Endothelial cell of umbilical vein (primary cell): ENCODE results near the gene CPLX1. TPM values are rescaled to one million over a fixed set of nuclear protein-coding genes. Genes with fewer than 3 reads are reported as not detected.

Source experiments
- BruUV-seq: library from RNA; stranded (reverse); fragments of 400-500 nt; replicated peaks from 2 replicates; lab custom pipeline; 2021; lab: Mats Ljungman, UMichigan
- CTCF ChIA-PET: fragments of 300-600, 350-600 bp; sonication (Branson Sonifier 250); formaldehyde crosslinking; loops from one replicate; lab custom pipeline; 2021; ENCODE audit warnings: antibody characterized with exemption, inconsistent platforms; lab: Charles Lee
- POLR2A ChIA-PET: fragments of 300-600, 350-600 bp; sonication (Branson Sonifier 250); formaldehyde crosslinking; loops from one replicate; lab custom pipeline; 2021; ENCODE audit warnings: antibody characterized with exemption, inconsistent platforms; lab: Charles Lee
- DNase-seq: peaks from one replicate; pipeline ENCODE4 v3.0.0-alpha.2; 2011; ENCODE audit warnings: low read depth, low spot score
- FAIRE-seq: peaks from 2 replicates; lab custom pipeline; 2011; peaks lifted over from hg19 to GRCh38; lab: Jason Lieb, UNC
- H2AFZ ChIP-seq: 2 replicates; pipeline ENCODE4 v1.6.0; 2012; ENCODE audit warnings: low read depth, low read length, control low read depth, inconsistent platforms
- H3K27ac ChIP-seq: 2 replicates; pipeline ENCODE4 v1.5.1; 2011; ENCODE audit warnings: low read depth, mild to moderate bottlenecking, control low read depth, low read length, moderate library complexity; ENCODE audit not compliant: insufficient read depth
- H3K27me3 ChIP-seq, 2 experiments: 2 replicates each; pipeline versions ENCODE4 v1.6.0 to v1.6.1; 2011; ENCODE audit warnings: low read length in 2 of 2, mixed read lengths in 1 of 2; ENCODE audit not compliant: control insufficient read depth in 2 of 2, insufficient read depth in 2 of 2
- H3K36me3 ChIP-seq, 2 experiments: 2 replicates in 1 of 2; 3 replicates in 1 of 2; pipeline ENCODE4 v1.5.1; 2011; ENCODE audit warnings: low read length in 2 of 2, mild to moderate bottlenecking in 1 of 2, moderate library complexity in 1 of 2; ENCODE audit not compliant: control insufficient read depth in 2 of 2, insufficient read depth in 2 of 2; ENCODE audit errors: extremely low read depth in 1 of 2
- H3K4me1 ChIP-seq: 3 replicates; pipeline ENCODE4 v1.5.1; 2011; ENCODE audit warnings: mild to moderate bottlenecking, low read length; ENCODE audit not compliant: control insufficient read depth, insufficient read depth; ENCODE audit errors: extremely low read depth
- H3K4me2 ChIP-seq: 2 replicates; pipeline ENCODE4 v1.6.1; 2011; ENCODE audit warnings: low read length, control low read depth, mixed read lengths; ENCODE audit not compliant: insufficient read depth
- H3K4me3 ChIP-seq, 3 experiments: fragments of 200-600 bp in 1 of 3; sonication (generic), shearing (Covaris generic) in 1 of 3; replicated peaks in 1 of 3; 2 replicates each; pipeline ENCODE4 v1.5.1; 2011 to 2016; ENCODE audit warnings: control low read depth in 3 of 3, low read length in 3 of 3, mild to moderate bottlenecking in 2 of 3, inconsistent platforms in 1 of 3, low read depth in 1 of 3, moderate library complexity in 1 of 3; ENCODE audit not compliant: insufficient read depth in 1 of 3
- H3K79me2 ChIP-seq: 2 replicates; pipeline ENCODE4 v1.6.0; 2012; ENCODE audit warnings: low read length, inconsistent platforms; ENCODE audit not compliant: control insufficient read depth, insufficient read depth
- H3K9ac ChIP-seq: replicated peaks from 2 replicates; pipeline ENCODE3; 2011; ENCODE audit warnings: low read length, control low read depth; ENCODE audit not compliant: insufficient read depth; ENCODE audit errors: extremely low read depth
- H3K9me1 ChIP-seq: replicated peaks from 3 replicates; pipeline ENCODE4 v1.6.0; 2011; ENCODE audit warnings: mild to moderate bottlenecking, low read length; ENCODE audit not compliant: control insufficient read depth, insufficient read depth; ENCODE audit errors: extremely low read depth
- H3K9me3 ChIP-seq: replicated peaks from 2 replicates; pipeline ENCODE4 v1.5.1; 2012; ENCODE audit warnings: low read length, inconsistent platforms; ENCODE audit not compliant: control insufficient read depth, insufficient read depth
- H4K20me1 ChIP-seq: replicated peaks from 2 replicates; pipeline ENCODE3; 2011; ENCODE audit warnings: mild to moderate bottlenecking, low read length; ENCODE audit not compliant: control insufficient read depth, insufficient read depth; ENCODE audit errors: extremely low read depth
- CTCF ChIP-seq, 2 donors: IDR thresholded peaks; 1 replicate in 1 of 2; 2 replicates in 1 of 2; pipeline ENCODE4 v1.5.1; 2011; ENCODE audit warnings: low read length in 2 of 2, mild to moderate bottlenecking in 2 of 2, moderate library complexity in 2 of 2, control low read depth in 1 of 2, inconsistent platforms in 1 of 2, low read depth in 1 of 2; ENCODE audit not compliant: insufficient read depth in 1 of 2; ENCODE audit errors: extremely low read depth in 1 of 2
- EZH2 ChIP-seq: IDR thresholded peaks from 2 replicates; pipeline ENCODE4 v1.6.1; 2012; ENCODE audit warnings: borderline replicate concordance, low read depth, mild to moderate bottlenecking, moderate library complexity, low read length, inconsistent platforms; ENCODE audit not compliant: severe bottlenecking
- FOS ChIP-seq: IDR thresholded peaks from 2 replicates; pipeline ENCODE4 v1.6.1; 2011; ENCODE audit warnings: mild to moderate bottlenecking, low read length, moderate library complexity, borderline replicate concordance; ENCODE audit not compliant: insufficient read depth
- GATA2 ChIP-seq: IDR thresholded peaks from 2 replicates; pipeline ENCODE4 v1.7.0; 2011; ENCODE audit warnings: low read depth, mild to moderate bottlenecking, moderate library complexity, mixed read lengths, low read length; ENCODE audit not compliant: insufficient read length, insufficient read depth
- JUN ChIP-seq: IDR thresholded peaks from 2 replicates; pipeline ENCODE4 v1.6.1; 2011; ENCODE audit warnings: borderline replicate concordance, low read depth; ENCODE audit not compliant: insufficient read length, insufficient read depth
- MAX ChIP-seq: IDR thresholded peaks from 2 replicates; pipeline ENCODE4 v1.6.1; 2011; ENCODE audit not compliant: insufficient read depth, insufficient read length
- MYC ChIP-seq: IDR thresholded peaks from one replicate; pipeline ENCODE4 v1.6.1; 2011; ENCODE audit warnings: mild to moderate bottlenecking, low read depth, low read length
- POLR2A ChIP-seq: IDR thresholded peaks from 2 replicates; pipeline ENCODE4 v1.6.1; 2012; ENCODE audit warnings: low read depth, mild to moderate bottlenecking, control low read depth, low read length
- POLR2AphosphoS5 ChIP-seq: IDR thresholded peaks from 2 replicates; pipeline ENCODE4 v1.6.1; 2012; ENCODE audit warnings: low read depth, mild to moderate bottlenecking, control low read depth, low read length, moderate library complexity; ENCODE audit not compliant: insufficient read depth
- dilution Hi-C: fragments of 300-500 bp; cut with MboI; formaldehyde crosslinking; loops from one replicate; pipeline ENCODE4 v1.15.0; 2019; ENCODE audit warnings: low sequenced_read_pairs; ENCODE audit not compliant: extremely low pct_ligation_motif_present
- intact Hi-C: fragments of 100-400 bp; cut with micrococcal nuclease; formaldehyde crosslinking; loops from one replicate; pipeline ENCODE4 v1.10.0; 2022
- polyA plus RNA-seq, 4 experiments: library from polyadenylated mRNA; depleted of rRNA in 3 of 4; stranded (reverse) in 3 of 4; unstranded in 1 of 4; fragments of >200 nt; gene quantifications; 2 replicates each; pipeline versions ENCODE4 v1.2.1 to v1.2.3, GENCODE V29; 2011 to 2012; ENCODE audit warnings: missing spikeins in 1 of 4
- total RNA-seq: library from RNA; stranded (reverse); gene quantifications from 2 replicates; pipeline ENCODE4 v1.2.3, GENCODE V29; 2021

The CPLX1 gene
- total and polyA plus RNA-seq, 2 donors (not counting 3 experiments of a cell fraction or from before 2014, with no cell fraction given) = 1.0 to 1.8 TPM

- FAIRE-seq (peak; percentile 21), DNase-seq (no peak)
- no peaks in the 10 kb centered on the region for H3K9me3 ChIP-seq
- H3K27me3 ChIP-seq = no peaks in the 10 kb centered on the region
- no peak overlapping the region for H3K4me2 ChIP-seq
- no peak overlapping the region for H3K4me3 ChIP-seq
- no TSS peak for BruUV-seq
- H3K27ac ChIP-seq = no peak overlapping the region
- no peaks in the 10 kb centered on the region for H3K9me1 ChIP-seq
- dilution Hi-C loops (no loop called here), intact Hi-C loops (no loop called here)
- no peaks in the 10 kb centered on the region for H4K20me1 ChIP-seq
- peaks cover 11 to 23% of the 10 kb centered on the region in 2 experiments for H3K36me3 ChIP-seq
- H3K79me2 ChIP-seq = peaks cover 83% of the 10 kb centered on the region
- H3K9ac ChIP-seq = no peak overlapping the region
- POLR2A ChIA-PET = no interaction called here
- no peak for TF ChIP-seq MAX
- no peak for TF ChIP-seq EZH2
- TF ChIP-seq POLR2A = no peak
- no peak for TF ChIP-seq GATA2
- TF ChIP-seq POLR2AphosphoS5 = no peak
- TF ChIP-seq MYC = no peak
- TF ChIP-seq JUN = no peak
- TF ChIP-seq CTCF (IDR thresholded peaks at IDR 0.05; ENCODE audit: extremely low read depth in 1 of 2, insufficient read depth in 1 of 2, low read depth in 1 of 2, low read length in 2 of 2) = no peak
- no peak for TF ChIP-seq FOS
- no peak overlapping the region for H2AFZ ChIP-seq
- peaks cover 17% of the 10 kb centered on the region for H3K4me1 ChIP-seq
- CTCF ChIA-PET = no interaction called here
Observed at GRCh38 chr4:777520-778262, 48.2 kb downstream of the CPLX1 start.
